ENCODE data around the gene ALG1L2.
"Not testable (repeated sequence)": the region's sequence is repeated elsewhere in the genome, so short reads cannot be mapped to it uniquely, and the experiment has no call there.

ALG1L2 gene, protein sequence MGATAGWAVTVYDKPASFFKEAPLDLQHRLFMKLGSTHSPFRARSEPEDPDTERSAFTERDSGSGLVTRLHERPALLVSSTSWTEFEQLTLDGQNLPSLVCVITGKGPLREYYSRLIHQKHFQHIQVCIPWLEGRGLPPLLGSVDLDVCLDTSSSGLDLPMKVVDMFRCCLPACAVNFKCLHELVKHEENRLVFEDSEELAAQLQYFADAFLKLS

DNA sequence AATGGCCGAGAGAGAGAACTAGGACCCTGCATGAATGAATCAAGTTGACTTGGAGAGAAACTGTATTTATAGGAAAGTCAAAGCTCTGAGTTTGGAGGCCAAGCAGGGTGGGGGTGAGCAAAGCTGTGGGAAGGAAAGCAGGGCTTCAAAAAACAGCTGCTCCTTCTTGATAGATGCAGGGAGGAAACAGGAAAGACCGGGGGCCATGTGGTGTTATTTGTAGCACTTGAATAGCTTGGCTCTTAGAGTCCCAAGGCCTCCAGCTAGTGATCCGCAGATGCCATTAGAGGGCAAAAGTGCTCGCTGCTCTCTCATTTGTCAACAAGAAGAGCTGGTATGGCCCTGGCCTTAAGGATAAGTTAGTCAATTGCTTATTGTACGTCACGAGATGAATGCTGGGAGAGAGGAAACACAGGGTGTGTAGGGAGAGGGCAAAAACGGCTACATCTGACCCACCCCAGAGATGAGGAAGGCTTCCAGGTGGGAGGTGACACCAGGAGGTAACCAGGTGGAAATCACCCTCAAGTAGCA, at the start of gene ALG1L2:
Gene ALG1L2 (plus strand): TSS at position 481 of the 531 bp plus-strand sequence. CDS start 186 bp downstream, outside the sequence.
- DNase-seq = no peak

DNA sequence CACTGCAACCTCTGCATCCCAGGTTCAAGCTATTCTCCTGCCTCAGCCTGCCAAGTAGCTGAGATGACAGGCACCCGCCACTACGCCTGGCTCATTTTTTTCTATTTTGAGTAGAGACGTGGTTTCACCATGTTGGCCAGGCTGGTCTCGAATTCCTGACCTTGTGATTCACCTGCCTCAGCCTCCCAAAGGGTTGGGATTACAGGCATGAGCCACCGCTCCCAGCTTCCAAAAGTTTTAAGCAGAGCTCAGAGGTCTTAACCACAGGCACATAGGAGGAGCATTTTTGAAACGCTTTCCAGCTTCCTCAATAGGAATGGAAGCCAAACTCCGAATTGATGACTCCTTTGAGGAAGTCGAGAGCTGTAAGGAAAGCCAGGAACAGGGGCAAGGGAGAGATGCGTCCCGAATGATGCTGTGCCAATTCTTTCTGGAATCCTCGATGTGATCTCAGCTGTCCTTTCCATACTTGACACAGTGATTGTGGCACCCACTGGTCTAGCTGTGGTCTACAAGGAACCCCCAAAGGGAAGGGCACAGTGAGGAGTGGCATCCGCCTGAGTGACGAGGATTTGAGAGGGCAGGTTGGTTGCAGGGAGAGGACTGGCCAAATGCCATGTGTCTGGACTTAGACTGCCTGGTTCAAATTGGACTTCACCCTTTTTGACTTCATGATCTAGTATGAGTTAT, 44.4 kb upstream of the ALG1L2 start:
- DNase-seq = not testable (repeated sequence)

DNA sequence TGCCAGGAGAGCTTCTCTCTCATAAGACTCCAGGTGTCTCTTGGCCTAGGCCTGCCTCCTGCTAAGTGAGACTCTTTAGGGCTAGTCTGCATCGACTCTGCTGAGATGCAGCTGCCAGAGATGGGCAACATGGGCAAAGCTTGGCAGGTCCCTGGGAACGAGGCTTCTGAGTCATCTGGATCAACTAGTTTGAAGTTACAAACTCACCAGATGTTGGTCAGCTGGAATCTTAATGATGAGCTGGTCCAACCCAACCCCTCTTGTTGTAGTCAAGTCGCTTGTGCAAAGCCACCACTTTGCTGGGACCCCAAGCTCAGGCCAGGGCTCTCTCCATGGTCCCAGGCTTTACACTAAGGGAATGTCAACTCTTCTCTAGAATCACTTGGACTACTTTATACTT, 38.9 kb upstream of the ALG1L2 start:
- DNase-seq = not testable (repeated sequence)

- DNase-seq = not testable (repeated sequence)
These were observed 38.0 kb upstream of the ALG1L2 start for GRCh38 chr3:130043658-130044057.

GRCh38 chr3:130044370-130044769, 37.3 kb upstream of the ALG1L2 start:
- DNase-seq = no peak

DNA sequence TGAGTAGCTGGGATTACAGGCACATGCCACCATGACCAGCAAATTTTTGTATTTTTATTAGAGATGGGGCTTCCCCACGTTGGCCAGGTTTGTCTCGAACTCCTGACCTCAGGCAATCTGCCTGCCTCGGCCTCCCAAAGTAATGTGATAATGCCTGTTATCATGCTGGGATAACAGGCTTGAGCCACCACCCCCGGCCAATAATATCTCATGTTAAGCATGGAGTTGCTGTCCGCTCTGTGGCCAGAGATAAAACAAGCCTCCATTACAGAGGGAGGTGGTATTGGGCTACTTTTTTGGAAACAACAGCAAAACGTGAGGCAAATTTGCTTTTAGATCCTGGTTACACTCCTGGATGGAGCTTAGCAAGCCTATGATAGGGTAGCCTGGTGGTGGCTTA, 32.9 kb upstream of the ALG1L2 start:
- DNase-seq = no peak

DNA sequence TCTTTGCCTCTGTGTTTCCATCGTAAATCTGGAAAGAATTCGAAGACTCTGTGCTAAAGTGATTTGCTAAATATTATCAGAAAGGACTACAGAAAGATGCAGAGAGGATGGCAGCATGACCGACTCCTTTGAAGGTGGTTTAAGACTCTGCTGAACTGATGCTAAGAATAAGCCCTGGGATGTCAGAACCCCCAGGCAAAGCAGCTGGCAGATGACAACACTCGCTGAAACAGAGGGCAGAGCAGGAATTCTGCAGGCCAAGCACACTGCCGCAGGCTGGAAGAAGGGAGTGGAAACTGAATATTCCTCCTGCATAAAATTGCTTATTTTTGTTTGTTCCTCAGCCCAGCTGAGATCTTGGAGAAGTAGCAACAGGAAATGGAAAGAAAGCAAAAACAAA, 29.3 kb upstream of the ALG1L2 start:
- not testable (repeated sequence) for DNase-seq

DNA sequence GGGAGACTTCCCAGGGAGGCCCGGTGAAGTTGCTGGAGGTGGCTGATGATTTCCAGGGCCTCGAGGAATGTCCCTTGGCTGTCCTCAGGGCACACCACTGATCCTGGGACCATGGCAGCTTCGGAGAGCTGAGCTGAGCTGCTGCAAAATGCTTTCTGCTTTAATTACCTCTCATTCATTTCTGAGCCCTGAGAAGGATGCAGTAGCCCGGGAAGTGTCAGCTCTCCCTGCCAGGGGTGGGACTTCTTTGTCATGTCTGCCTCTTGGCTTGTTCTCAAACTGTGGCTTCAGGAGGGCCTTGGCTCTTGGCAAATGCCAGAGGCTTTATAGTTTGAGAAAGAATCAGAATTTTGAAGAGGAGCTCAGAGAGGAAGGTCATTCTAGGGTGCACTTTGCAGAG, 28.7 kb upstream of the ALG1L2 start:
- DNase-seq = not testable (repeated sequence)

GRCh38 chr3:130057536-130058266, 23.9 kb upstream of the ALG1L2 start:
- DNase-seq = not testable (repeated sequence)

- not testable (repeated sequence) for DNase-seq
These were observed 23.4 kb upstream of the ALG1L2 start for GRCh38 chr3:130058267-130058657.

DNA sequence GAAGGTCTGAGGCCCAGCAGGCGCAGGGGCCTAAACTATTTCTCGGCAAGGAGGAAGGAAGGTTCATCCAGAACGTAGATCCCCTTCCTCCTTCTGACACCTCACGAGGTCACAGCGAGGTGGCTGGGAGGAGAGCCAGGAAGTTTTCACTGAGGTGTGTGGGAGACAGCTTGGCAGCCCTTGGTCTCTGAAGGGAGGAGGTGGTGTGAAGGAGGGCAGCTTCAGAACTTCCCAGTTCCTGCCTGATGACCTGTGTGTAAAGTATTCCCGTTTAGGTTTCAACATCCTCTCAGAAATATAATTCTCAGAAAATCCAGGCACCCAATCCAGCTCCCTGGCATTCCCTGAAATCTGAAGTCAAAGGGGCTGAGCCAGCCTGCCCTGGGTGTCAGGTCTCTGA, 22.9 kb upstream of the ALG1L2 start:
- not testable (repeated sequence) for DNase-seq

DNA sequence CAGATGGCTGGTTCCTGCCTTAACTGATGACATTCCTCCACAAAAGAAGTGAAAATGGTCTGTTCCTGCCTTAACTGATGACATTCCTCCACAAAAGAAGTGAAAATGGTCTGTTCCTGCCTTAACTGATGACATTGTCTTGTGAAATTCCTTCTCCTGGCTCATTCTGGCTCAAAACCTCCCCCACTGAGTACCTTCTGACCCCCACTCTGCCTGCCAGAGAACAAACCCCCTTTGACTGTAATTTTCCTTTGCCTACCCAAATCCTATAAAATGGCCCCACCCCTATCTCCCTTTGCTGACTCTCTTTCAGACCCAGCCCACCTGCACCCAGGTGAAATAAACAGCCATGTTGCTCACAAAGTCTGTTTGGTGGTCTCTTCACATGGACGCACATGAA, 22.5 kb upstream of the ALG1L2 start:
- DNase-seq = not testable (repeated sequence)

- no peak for DNase-seq
These were observed 8.0 kb upstream of the ALG1L2 start for GRCh38 chr3:130073582-130073981.

- DNase-seq = no peak
These were observed 4.0 kb upstream of the ALG1L2 start for GRCh38 chr3:130077636-130078035.

- not testable (repeated sequence) for DNase-seq
These were observed 1.9 kb downstream of the ALG1L2 start for GRCh38 chr3:130083363-130084090.

DNA sequence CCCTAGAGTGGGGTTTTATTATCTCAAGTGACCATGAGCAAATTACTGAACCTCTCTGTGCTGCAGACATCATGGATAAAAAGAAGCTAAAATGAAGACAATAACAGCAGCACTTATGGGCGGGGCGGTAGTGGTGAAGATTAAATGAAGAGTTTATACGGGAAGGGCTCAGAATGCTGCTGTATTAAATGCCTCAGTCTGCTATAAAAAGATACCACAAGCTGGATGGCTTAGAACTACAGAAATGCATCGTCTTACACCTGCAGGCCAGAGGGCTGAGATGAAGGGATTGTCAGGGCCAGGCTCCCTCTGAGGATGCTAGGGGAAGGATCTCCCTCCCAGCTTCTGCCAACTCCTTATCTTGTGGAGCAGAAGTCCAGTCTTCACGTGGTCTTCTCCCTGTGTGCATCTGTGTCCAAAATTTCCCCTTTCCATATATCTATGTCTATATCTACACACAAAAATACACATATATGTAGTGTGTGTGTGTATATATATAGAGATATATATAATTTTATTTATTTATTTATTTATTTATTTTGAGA, 2.9 kb downstream of the ALG1L2 start:
- no peak for DNase-seq

DNA sequence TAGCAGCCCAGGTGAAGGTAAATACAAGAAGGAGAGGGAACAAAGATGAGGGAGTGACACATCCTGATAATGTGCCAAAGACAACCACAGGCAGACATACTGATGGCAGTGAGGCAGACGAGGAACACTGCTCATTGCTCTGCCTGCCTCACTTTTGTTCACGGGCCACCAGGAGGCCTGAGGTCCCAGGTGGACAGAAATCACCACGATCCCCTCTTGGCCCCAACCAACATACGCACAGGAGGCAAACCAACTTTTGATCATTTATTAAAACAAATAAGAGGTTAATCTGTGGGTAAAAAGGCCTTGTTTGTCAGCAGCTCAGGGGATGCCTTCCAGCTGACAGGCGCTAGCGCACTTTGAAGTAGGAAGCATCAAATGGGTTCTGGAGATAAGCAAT, 4.2 kb downstream of the ALG1L2 start:
- no peak for DNase-seq

DNA sequence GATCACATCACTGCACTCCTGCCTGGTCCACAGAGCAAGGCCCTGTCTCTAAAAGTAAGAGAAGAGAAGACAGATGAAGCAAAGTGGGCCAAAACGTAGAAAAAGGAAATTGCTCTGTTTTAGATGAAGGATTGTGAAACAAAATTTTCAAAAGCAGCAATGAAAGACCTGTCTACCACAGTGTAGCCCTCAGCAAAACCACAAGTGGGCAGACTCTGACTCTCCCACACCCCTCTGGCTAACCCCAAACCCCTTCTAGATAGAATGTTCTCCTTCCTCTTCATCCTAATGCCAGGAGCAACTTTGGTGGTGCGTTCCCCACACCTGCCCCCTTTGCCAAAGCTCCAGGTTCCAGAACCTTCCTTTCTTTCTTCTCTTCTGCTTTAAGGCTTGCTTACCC, 5.0 kb downstream of the ALG1L2 start:
- not testable (repeated sequence) for DNase-seq

GRCh38 chr3:130088061-130088460, 6.4 kb downstream of the ALG1L2 start:
- DNase-seq = no peak

- not testable (repeated sequence) for DNase-seq
These were observed 9.1 kb downstream of the ALG1L2 start for GRCh38 chr3:130090681-130091080.

- DNase-seq = no peak
These were observed 10.3 kb downstream of the ALG1L2 start for GRCh38 chr3:130091958-130092357.

- peak; percentile 30 to 43 for DNase-seq
These were observed 12.2 kb downstream of the ALG1L2 start for GRCh38 chr3:130093741-130094391.

Measured in CD4-positive, alpha-beta T cell treated with Interleukin-1 beta for 1 hour (primary cell).